Measurements from ENCODE around the gene CA7.

DNA sequence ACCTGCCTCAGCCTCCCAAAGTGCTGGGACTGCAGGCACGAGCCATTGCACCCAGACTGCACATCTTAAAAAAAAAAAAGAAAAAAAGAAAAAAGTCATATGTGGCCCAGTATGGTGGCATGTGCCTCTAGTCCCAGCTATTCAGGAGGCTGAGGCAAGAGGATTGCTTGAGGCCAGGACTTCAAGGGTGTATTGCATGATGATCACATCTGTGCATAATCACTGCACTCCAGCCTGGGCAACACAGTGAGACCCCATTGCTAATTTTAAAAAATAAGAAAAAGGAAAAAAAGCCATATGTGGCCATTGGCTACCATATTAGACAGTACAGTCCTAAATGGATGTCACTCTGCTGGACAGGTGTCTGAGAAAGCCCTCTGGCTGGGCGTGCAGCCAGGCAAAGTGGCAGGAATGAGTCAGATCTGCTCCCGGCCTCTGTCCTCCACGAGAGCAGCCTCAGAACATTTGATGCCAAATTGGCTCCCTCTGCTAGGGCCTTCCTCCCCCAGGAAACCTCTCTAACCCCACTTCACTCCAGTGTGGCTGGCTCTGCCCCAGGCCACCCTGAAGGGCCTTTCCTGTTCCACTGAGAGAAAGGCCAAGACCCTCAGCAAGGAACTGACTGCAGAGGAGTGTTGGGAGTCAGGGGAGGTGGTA, 14.7 kb downstream of the CA7 start:
- TF ChIP-seq CTCF (IDR thresholded peaks at IDR 0.05) (no peak), EP300 (IDR thresholded peaks at IDR 0.05) (no peak), POLR2AphosphoS5 (IDR thresholded peaks at IDR 0.05) (no peak)
